Parathyroid adenoma (tissue), 2 donors: ENCODE data around the gene KPNA5.

Experiments used
- H2AFZ ChIP-seq: fragments of 300-600 bp; sonication (generic); one replicate; pipeline ENCODE4 v1.7.0; 2017; ENCODE audit warnings: antibody characterized with exemption, mild to moderate bottlenecking
- H3K27ac ChIP-seq: fragments of 300-600 bp; sonication (generic); one replicate; pipeline ENCODE4 v1.7.0; 2017
- H3K27me3 ChIP-seq: fragments of 300-600 bp; sonication (generic); one replicate; pipeline ENCODE4 v1.7.0; 2017; ENCODE audit warnings: low read length; ENCODE audit not compliant: control insufficient read depth, insufficient read depth
- H3K36me3 ChIP-seq: fragments of 300-600 bp; sonication (generic); one replicate; pipeline ENCODE4 v1.7.0; 2017; ENCODE audit warnings: low read length; ENCODE audit not compliant: control insufficient read depth, insufficient read depth
- H3K4me1 ChIP-seq: fragments of 300-600 bp; sonication (generic); one replicate; pipeline ENCODE4 v1.7.0; 2017; ENCODE audit warnings: control low read depth
- H3K4me2 ChIP-seq: fragments of 300-600 bp; sonication (generic); one replicate; pipeline ENCODE4 v1.7.0; 2017; ENCODE audit warnings: low read length
- H3K4me3 ChIP-seq: fragments of 300-600 bp; sonication (generic); one replicate; pipeline ENCODE4 v1.7.0; 2017; ENCODE audit warnings: low read depth, low read length
- H3K79me2 ChIP-seq: fragments of 300-600 bp; sonication (generic); one replicate; pipeline ENCODE4 v1.7.0; 2017; ENCODE audit warnings: control low read depth
- H3K9ac ChIP-seq: fragments of 300-600 bp; sonication (generic); one replicate; pipeline ENCODE4 v1.7.0; 2017; ENCODE audit warnings: mild to moderate bottlenecking
- H3K9me3 ChIP-seq: fragments of 300-600 bp; sonication (generic); one replicate; pipeline ENCODE4 v1.7.0; 2017; ENCODE audit warnings: low read length; ENCODE audit not compliant: control insufficient read depth
- CTCF ChIP-seq: fragments of 300-600 bp; sonication (generic); IDR thresholded peaks from one replicate; pipeline ENCODE4 v1.7.0; 2017; ENCODE audit warnings: antibody characterized with exemption, mild to moderate bottlenecking
- donor health status: primary hyperparathyroidism.

Gene KPNA5

DNA sequence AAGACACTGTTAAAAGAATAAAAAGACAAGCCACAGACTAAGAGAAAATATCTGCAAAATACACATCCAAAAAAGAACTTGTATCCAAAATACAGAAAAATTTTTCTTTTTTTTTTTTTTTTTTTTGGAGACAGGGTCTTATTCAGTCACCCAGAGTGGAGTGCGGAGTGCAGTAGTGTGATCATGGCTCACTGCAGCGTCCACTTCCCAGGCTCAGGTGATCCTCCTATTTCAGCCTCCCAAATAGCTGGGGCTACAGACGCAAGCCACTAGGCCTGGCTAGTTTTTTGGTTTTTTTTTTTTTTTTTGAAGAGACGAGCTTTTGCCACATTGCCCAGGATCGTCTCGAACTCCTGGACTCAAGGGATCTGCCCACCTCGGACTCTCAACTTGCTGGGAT, 15.5 kb upstream of the KPNA5 start:
- no peak for TF ChIP-seq CTCF
- H3K4me3 ChIP-seq = no peak overlapping the region
- no peak overlapping the region for H3K4me2 ChIP-seq
- peaks cover 21% of the 10 kb centered on the region for H3K79me2 ChIP-seq
- H3K36me3 ChIP-seq = no peaks in the 10 kb centered on the region
- no peak overlapping the region for H3K27ac ChIP-seq
- H2AFZ ChIP-seq = no peak overlapping the region
- H3K9ac ChIP-seq = no peak overlapping the region
- no peaks in the 10 kb centered on the region for H3K4me1 ChIP-seq
- no peaks in the 10 kb centered on the region for H3K27me3 ChIP-seq
- no peaks in the 10 kb centered on the region for H3K9me3 ChIP-seq

DNA sequence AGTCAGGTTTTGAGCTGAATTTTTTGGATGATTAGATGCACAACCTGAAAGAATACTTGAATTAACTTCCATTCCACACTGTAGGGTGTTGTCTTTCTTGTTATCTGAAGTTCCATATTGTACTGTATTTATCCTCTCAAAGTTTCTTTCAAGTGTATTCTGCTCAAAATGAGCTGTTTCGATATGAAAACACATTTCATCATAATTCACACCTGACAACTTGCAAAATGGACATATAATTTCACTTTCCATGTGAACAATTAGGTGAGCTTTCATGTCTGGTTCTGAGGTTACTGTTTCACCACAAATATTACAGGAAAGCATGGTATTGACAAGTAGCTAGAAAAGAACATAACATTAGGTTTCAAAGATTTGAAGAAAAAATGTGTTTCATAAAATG, 14.1 kb upstream of the KPNA5 start:
- Histone ChIP-seq H3K79me2 (peaks cover 21% of the 10 kb centered on the region), H3K4me2 (no peak overlapping the region), H3K27ac (no peak overlapping the region), H3K4me3 (no peak overlapping the region), H3K36me3 (no peaks in the 10 kb centered on the region), H3K9me3 (no peaks in the 10 kb centered on the region), H3K4me1 (no peaks in the 10 kb centered on the region), H3K9ac (no peak overlapping the region), H2AFZ (no peak overlapping the region), H3K27me3 (no peaks in the 10 kb centered on the region)
- no peak for TF ChIP-seq CTCF

DNA sequence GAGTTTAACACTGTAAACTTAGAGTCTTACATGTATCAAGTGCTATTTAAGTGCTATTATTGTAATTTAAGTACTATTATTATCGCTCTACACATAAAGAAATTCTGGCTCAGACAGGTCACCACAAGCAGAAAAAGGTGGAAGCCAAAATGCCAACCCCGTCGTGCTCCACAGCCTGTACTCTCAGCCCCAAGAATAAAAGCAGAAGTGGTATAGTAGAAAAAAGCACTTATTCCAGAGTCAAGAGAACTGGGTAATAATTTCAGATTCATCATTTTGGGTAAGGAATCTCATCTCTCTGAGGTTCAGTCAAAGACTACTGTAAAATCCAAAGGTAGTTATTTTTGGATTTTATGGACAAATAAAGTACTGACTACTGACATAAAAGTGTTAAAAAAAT, 13.4 kb upstream of the KPNA5 start:
- Histone ChIP-seq H3K27ac (no peak overlapping the region), H3K4me1 (no peaks in the 10 kb centered on the region), H3K79me2 (peaks cover 21% of the 10 kb centered on the region), H3K9ac (no peak overlapping the region), H3K27me3 (no peaks in the 10 kb centered on the region), H2AFZ (no peak overlapping the region), H3K9me3 (no peaks in the 10 kb centered on the region), H3K4me2 (peak overlapping the region; percentile 92), H3K4me3 (peak overlapping the region; percentile 92), H3K36me3 (no peaks in the 10 kb centered on the region)
- TF ChIP-seq CTCF = no peak

DNA sequence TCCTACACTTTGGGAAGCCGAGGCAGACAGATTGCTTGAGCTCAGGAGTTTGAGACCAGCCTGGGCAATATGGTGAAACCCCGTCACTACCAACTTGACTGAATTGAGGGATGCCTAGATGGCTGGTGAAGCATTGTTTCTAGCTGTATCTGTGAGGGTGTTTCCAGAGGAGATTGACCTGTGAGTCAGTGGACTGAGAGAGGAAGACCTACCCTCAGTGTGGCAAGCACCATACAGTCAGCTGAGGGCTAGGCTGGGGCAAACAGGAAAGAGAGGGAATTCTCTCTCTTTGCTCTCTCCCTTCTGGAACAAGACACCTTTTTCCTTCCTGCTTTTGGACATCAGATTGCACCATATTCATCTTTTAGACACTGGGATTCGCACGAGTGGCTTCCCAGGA, 8.7 kb upstream of the KPNA5 start:
- no peaks in the 10 kb centered on the region for H3K27me3 ChIP-seq
- H3K4me2 ChIP-seq = no peak overlapping the region
- no peaks in the 10 kb centered on the region for H3K36me3 ChIP-seq
- peaks cover 7% of the 10 kb centered on the region for H3K79me2 ChIP-seq
- no peak overlapping the region for H3K27ac ChIP-seq
- no peak overlapping the region for H3K4me3 ChIP-seq
- no peak overlapping the region for H3K9ac ChIP-seq
- no peak overlapping the region for H2AFZ ChIP-seq
- no peaks in the 10 kb centered on the region for H3K9me3 ChIP-seq
- no peak for TF ChIP-seq CTCF
- no peaks in the 10 kb centered on the region for H3K4me1 ChIP-seq

GRCh38 chr6:116676021-116676420, 5.0 kb upstream of the KPNA5 start:
- Histone ChIP-seq H3K27me3 (no peaks in the 10 kb centered on the region), H3K4me3 (no peak overlapping the region), H3K27ac (no peak overlapping the region), H3K9ac (no peak overlapping the region), H3K4me1 (no peaks in the 10 kb centered on the region), H3K9me3 (no peaks in the 10 kb centered on the region), H3K4me2 (no peak overlapping the region), H2AFZ (peak overlapping the region; percentile 19), H3K79me2 (no peaks in the 10 kb centered on the region), H3K36me3 (no peaks in the 10 kb centered on the region)
- TF ChIP-seq CTCF = no peak
